MM.1S (cell line): Measurements from ENCODE around the gene AFF4.

Experiments used
- CTCF ChIP-seq: fragments of 300-600 bp; sonication (generic); IDR thresholded peaks from 2 replicates; pipeline ENCODE4 v1.5.1; 2016; ENCODE audit warnings: antibody characterized with exemption, low read length, mixed read lengths
- EZH2phosphoT487 ChIP-seq: fragments of 300-600 bp; sonication (generic); IDR thresholded peaks from 2 replicates; pipeline ENCODE4 v1.6.1; 2018; ENCODE audit warnings: antibody characterized with exemption, low read length

DNA sequence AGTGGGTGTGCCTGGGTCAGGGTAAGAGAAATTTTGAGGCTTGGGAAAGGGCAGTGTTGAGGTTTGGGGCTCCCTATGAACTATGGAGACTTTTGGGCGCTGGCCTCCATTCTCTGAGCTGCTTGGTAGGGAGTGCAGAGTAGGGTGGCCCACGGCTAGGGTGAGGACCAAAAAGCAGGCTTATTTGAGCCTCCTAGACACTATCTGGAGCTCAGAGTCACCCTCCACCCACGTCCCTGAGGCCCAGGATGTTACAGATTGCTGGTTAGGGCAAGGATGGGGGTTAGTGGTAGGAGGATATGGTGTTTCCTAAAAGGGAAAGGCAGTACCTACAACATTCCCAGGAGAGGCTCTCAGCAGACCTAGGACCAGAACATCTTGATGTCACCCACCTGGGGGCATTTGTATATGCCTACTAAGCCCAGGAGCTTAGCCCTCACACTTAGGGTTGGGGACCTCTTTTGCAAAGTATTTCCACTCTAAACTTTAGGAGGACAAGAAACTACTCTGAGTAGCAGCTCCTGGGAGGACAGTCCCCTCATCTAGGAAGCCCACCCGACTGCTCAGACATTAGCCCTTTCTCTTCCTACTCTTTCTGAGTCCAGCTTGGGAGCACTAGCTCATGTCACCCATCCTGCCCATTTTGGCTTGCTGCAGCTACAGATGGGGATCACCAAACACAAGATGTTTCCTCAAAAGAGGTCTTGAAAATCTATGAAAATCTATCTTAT lies 135.3 kb downstream of the AFF4 start:
- no peak for TF ChIP-seq CTCF
- TF ChIP-seq EZH2phosphoT487, result no peak
